ENCODE data around the gene SKI. TPM values are rescaled to one million over a fixed set of nuclear protein-coding genes. Genes with fewer than 3 reads are reported as not detected.

The SKI gene
- total RNA-seq (2022; extraction: Qiagen RNA extraction): 22.2 to 26.2 TPM (median 24.7 TPM) in 5 replicates

DNA sequence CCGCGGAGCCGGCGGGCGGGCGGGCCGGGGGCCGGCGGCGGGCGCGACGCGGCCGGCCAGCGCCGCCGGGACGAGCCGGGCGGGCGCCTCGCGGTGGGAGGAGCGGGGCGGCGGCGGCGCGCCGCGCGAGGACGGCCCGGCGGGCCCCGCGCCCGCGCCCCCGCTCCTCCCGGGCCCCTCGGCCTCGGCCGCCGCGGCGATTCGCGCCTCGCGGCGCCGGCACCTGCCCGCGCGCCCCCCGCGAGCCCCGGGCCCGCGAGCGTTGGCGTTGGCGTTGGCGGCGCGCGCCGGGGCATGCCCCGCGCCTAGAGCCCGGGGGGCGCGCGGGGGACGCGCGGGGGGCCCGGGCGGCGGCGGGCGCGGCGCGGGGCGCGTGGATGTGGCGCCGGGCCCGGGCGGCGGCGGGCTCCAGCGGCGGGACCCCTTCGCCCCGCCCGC, at the start of gene SKI:
Gene SKI, plus strand, starts transcription at position 163 of the 438 bp plus-strand sequence. CDS start 448 bp downstream, outside the sequence.

GRCh38 chr1:2194319-2194897, 33.7 kb upstream of the SKI start, which contains the start of gene FAAP20:
Gene FAAP20, minus strand, starts transcription at chr1:2194772. Its CDS starts 23 bp downstream, at chr1:2194749.

Other genes with a start within 250 kb of the SKI start
- 0.15 TPM in 1 of 5 replicates, not detected in the others for gene CFAP74, start 224.5 kb upstream of the SKI start, total RNA-seq (2022; extraction: Qiagen RNA extraction)
- 0.39 to 0.83 TPM (median 0.46 TPM) in 5 replicates for gene GABRD, start 209.0 kb upstream of the SKI start, total RNA-seq (2022; extraction: Qiagen RNA extraction)
- 8.8 to 10.3 TPM (median 9.7 TPM) in 5 replicates for gene PRKCZ, start 177.9 kb upstream of the SKI start, total RNA-seq (2022; extraction: Qiagen RNA extraction)
- gene FAAP20, start 33.5 kb upstream of the SKI start, total RNA-seq (2022; extraction: Qiagen RNA extraction): 36.4 to 59.0 TPM (median 53.5 TPM) in 5 replicates
- gene MORN1, start 163.2 kb downstream of the SKI start, total RNA-seq (2022; extraction: Qiagen RNA extraction): 5.1 to 6.2 TPM (median 6.0 TPM) in 5 replicates
- 92.4 to 123 TPM (median 122 TPM) in 5 replicates for gene RER1, start 163.5 kb downstream of the SKI start, total RNA-seq (2022; extraction: Qiagen RNA extraction)
- gene PEX10, start 184.2 kb downstream of the SKI start, total RNA-seq (2022; extraction: Qiagen RNA extraction): 19.1 to 25.3 TPM (median 23.1 TPM) in 5 replicates
- gene PLCH2, start 248.0 kb downstream of the SKI start, total RNA-seq (2022; extraction: Qiagen RNA extraction): 0.24 to 0.43 TPM (median 0.33 TPM) in 5 replicates